ENCODE measurements around the gene GAL3ST3.

The GAL3ST3 gene

GRCh38 chr11:66045177-66045639, 3.8 kb downstream of the GAL3ST3 start:
- Histone ChIP-seq H2BK15ac (replicated peaks; ENCODE audit: low read depth) (no peak overlapping the region), H4K5ac (ENCODE audit: low read length) (no peak overlapping the region), H2BK5ac (ENCODE audit: low read length) (no peak overlapping the region), H3K36me3 (ENCODE audit: control insufficient read depth, insufficient read depth, low read length) (no peaks in the 10 kb centered on the region), H3K27me3 (ENCODE audit: insufficient read depth, low read length, poor library complexity) (no peaks in the 10 kb centered on the region), H3K79me1 (ENCODE audit: low read length) (no peaks in the 10 kb centered on the region), H2AK5ac (ENCODE audit: low read length) (no peak overlapping the region), H3K27ac (ENCODE audit: low read depth, low read length) (no peak overlapping the region), H3K4me3 (ENCODE audit: low read length) (no peak overlapping the region), H3K18ac (ENCODE audit: low read length) (no peak overlapping the region), H3K4me1 (ENCODE audit: control insufficient read depth, low read depth, low read length) (no peaks in the 10 kb centered on the region), H3K79me2 (ENCODE audit: control insufficient read depth, insufficient read depth, low read length) (no peaks in the 10 kb centered on the region), H3K23ac (ENCODE audit: low read length) (no peak overlapping the region), H3K4me2 (ENCODE audit: low read length) (no peak overlapping the region), H3K4ac (ENCODE audit: low read depth, low read length) (no peak overlapping the region), H2BK120ac (ENCODE audit: low read depth, low read length) (no peak overlapping the region), H3K9ac (ENCODE audit: low read length) (no peak overlapping the region), H3K56ac (ENCODE audit: low read length) (no peak overlapping the region), H4K8ac (ENCODE audit: low read depth, low read length) (no peak overlapping the region)
- WGBS (ENCODE audit: extremely low coverage, insufficient coverage, low lambda C conversion rate) = no CpG with 5 or more reads among the region's 11 CpGs
- peak; percentile 91 for DNase-seq

GRCh38 chr11:66044757-66045156, 4.2 kb downstream of the GAL3ST3 start:
- H3K56ac ChIP-seq (ENCODE audit: low read length) = no peak overlapping the region
- H3K27ac ChIP-seq (ENCODE audit: low read depth, low read length) = no peak overlapping the region
- no peak overlapping the region for H3K4ac ChIP-seq (ENCODE audit: low read depth, low read length)
- no peak overlapping the region for H3K23ac ChIP-seq (ENCODE audit: low read length)
- H2BK15ac ChIP-seq (replicated peaks; ENCODE audit: low read depth) = no peak overlapping the region
- no peak overlapping the region for H4K5ac ChIP-seq (ENCODE audit: low read length)
- H3K79me2 ChIP-seq (ENCODE audit: control insufficient read depth, insufficient read depth, low read length) = no peaks in the 10 kb centered on the region
- no peak overlapping the region for H2AK5ac ChIP-seq (ENCODE audit: low read length)
- no peak for DNase-seq
- no peaks in the 10 kb centered on the region for H3K4me1 ChIP-seq (ENCODE audit: control insufficient read depth, low read depth, low read length)
- no peak overlapping the region for H2BK5ac ChIP-seq (ENCODE audit: low read length)
- H3K36me3 ChIP-seq (ENCODE audit: control insufficient read depth, insufficient read depth, low read length) = no peaks in the 10 kb centered on the region
- H3K18ac ChIP-seq (ENCODE audit: low read length) = no peak overlapping the region
- WGBS (ENCODE audit: extremely low coverage, insufficient coverage, low lambda C conversion rate) = no CpG with 5 or more reads among the region's 6 CpGs
- no peaks in the 10 kb centered on the region for H3K79me1 ChIP-seq (ENCODE audit: low read length)
- no peak overlapping the region for H2BK120ac ChIP-seq (ENCODE audit: low read depth, low read length)
- H3K4me2 ChIP-seq (ENCODE audit: low read length) = no peak overlapping the region
- H3K9ac ChIP-seq (ENCODE audit: low read length) = no peak overlapping the region
- no peak overlapping the region for H4K8ac ChIP-seq (ENCODE audit: low read depth, low read length)
- no peak overlapping the region for H3K4me3 ChIP-seq (ENCODE audit: low read length)
- H3K27me3 ChIP-seq (ENCODE audit: insufficient read depth, low read length, poor library complexity) = no peaks in the 10 kb centered on the region

- Histone ChIP-seq H3K79me1 (ENCODE audit: low read length) (no peaks in the 10 kb centered on the region), H2BK15ac (replicated peaks; ENCODE audit: low read depth) (no peak overlapping the region), H3K27me3 (ENCODE audit: insufficient read depth, low read length, poor library complexity) (no peaks in the 10 kb centered on the region), H4K5ac (ENCODE audit: low read length) (no peak overlapping the region), H2BK120ac (ENCODE audit: low read depth, low read length) (no peak overlapping the region), H3K23ac (ENCODE audit: low read length) (no peak overlapping the region), H3K4me3 (ENCODE audit: low read length) (no peak overlapping the region), H3K4ac (ENCODE audit: low read depth, low read length) (no peak overlapping the region), H4K8ac (ENCODE audit: low read depth, low read length) (no peak overlapping the region), H3K4me1 (ENCODE audit: control insufficient read depth, low read depth, low read length) (no peaks in the 10 kb centered on the region), H2BK5ac (ENCODE audit: low read length) (no peak overlapping the region), H3K18ac (ENCODE audit: low read length) (no peak overlapping the region), H3K27ac (ENCODE audit: low read depth, low read length) (no peak overlapping the region), H3K36me3 (ENCODE audit: control insufficient read depth, insufficient read depth, low read length) (no peaks in the 10 kb centered on the region), H3K9ac (ENCODE audit: low read length) (no peak overlapping the region), H3K4me2 (ENCODE audit: low read length) (no peak overlapping the region), H2AK5ac (ENCODE audit: low read length) (no peak overlapping the region), H3K79me2 (ENCODE audit: control insufficient read depth, insufficient read depth, low read length) (no peaks in the 10 kb centered on the region), H3K56ac (ENCODE audit: low read length) (no peak overlapping the region)
- WGBS (ENCODE audit: extremely low coverage, insufficient coverage, low lambda C conversion rate) = no CpG with 5 or more reads among the region's 88 CpGs
- DNase-seq = no peak
Measured at GRCh38 chr11:66042996-66043906, 5.7 kb downstream of the GAL3ST3 start.

DNA sequence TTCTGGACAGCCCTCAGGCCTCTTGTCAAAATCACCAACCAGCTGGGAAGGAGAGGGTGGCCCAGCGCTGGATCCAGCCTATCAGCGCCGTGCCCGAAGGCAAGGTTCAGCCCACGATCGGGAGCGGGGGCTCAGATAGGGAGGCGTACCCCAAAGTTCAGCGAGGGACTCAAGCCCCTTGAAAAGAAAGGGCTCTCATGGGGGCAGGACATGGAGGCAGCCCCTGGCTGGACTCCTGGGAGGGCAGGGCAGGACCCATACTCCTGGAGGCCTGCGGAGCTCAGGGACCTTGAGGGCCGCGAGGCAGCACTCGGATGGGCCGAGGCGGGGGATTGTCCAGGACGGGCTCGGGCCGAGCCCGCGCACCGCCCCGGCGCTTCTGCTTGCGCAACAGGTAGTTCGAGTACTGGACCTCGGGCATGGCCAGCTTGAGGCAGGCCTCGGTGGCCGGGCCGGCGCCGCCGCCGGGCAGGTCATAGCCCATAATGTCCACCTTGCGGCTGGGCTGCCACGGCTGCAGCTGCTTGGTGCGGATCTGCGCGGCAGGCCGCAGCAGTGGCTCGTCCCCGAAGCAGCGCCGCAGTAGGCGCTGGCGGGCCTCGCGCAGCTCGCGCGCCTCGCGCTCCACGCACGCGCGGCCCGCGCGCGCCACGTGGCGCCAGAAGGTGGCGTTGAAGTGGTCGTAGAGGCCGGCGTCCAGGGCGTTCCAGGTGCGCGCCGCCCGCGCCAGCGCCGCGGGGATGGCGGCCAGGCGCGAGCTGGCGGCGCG, 6.5 kb downstream of the GAL3ST3 start:
- H4K5ac ChIP-seq (ENCODE audit: low read length) = no peak overlapping the region
- no peak overlapping the region for H3K4me2 ChIP-seq (ENCODE audit: low read length)
- no peaks in the 10 kb centered on the region for H3K4me1 ChIP-seq (ENCODE audit: control insufficient read depth, low read depth, low read length)
- no peak overlapping the region for H3K4ac ChIP-seq (ENCODE audit: low read depth, low read length)
- H3K9ac ChIP-seq (ENCODE audit: low read length) = no peak overlapping the region
- H3K79me1 ChIP-seq (ENCODE audit: low read length) = no peaks in the 10 kb centered on the region
- H4K8ac ChIP-seq (ENCODE audit: low read depth, low read length) = no peak overlapping the region
- H3K27ac ChIP-seq (ENCODE audit: low read depth, low read length) = no peak overlapping the region
- H2AK5ac ChIP-seq (ENCODE audit: low read length) = no peak overlapping the region
- H2BK15ac ChIP-seq (replicated peaks; ENCODE audit: low read depth) = no peak overlapping the region
- H2BK5ac ChIP-seq (ENCODE audit: low read length) = no peak overlapping the region
- no peak overlapping the region for H3K18ac ChIP-seq (ENCODE audit: low read length)
- no peak overlapping the region for H3K4me3 ChIP-seq (ENCODE audit: low read length)
- H2BK120ac ChIP-seq (ENCODE audit: low read depth, low read length) = no peak overlapping the region
- no peaks in the 10 kb centered on the region for H3K36me3 ChIP-seq (ENCODE audit: control insufficient read depth, insufficient read depth, low read length)
- no peaks in the 10 kb centered on the region for H3K79me2 ChIP-seq (ENCODE audit: control insufficient read depth, insufficient read depth, low read length)
- no peak for DNase-seq
- no peak overlapping the region for H3K23ac ChIP-seq (ENCODE audit: low read length)
- H3K56ac ChIP-seq (ENCODE audit: low read length) = no peak overlapping the region
- no CpG with 5 or more reads among the region's 81 CpGs for WGBS (ENCODE audit: extremely low coverage, insufficient coverage, low lambda C conversion rate)
- H3K27me3 ChIP-seq (ENCODE audit: insufficient read depth, low read length, poor library complexity) = no peaks in the 10 kb centered on the region

- no peak overlapping the region for H3K4me3 ChIP-seq (ENCODE audit: low read length)
- no peak overlapping the region for H3K4me2 ChIP-seq (ENCODE audit: low read length)
- WGBS (ENCODE audit: extremely low coverage, insufficient coverage, low lambda C conversion rate) = no CpG with 5 or more reads among the region's 3 CpGs
- no peaks in the 10 kb centered on the region for H3K4me1 ChIP-seq (ENCODE audit: control insufficient read depth, low read depth, low read length)
- no peak overlapping the region for H4K8ac ChIP-seq (ENCODE audit: low read depth, low read length)
- no peak overlapping the region for H3K56ac ChIP-seq (ENCODE audit: low read length)
- no peak for DNase-seq
- H3K23ac ChIP-seq (ENCODE audit: low read length) = no peak overlapping the region
- no peak overlapping the region for H2BK15ac ChIP-seq (replicated peaks; ENCODE audit: low read depth)
- no peak overlapping the region for H2BK120ac ChIP-seq (ENCODE audit: low read depth, low read length)
- H3K18ac ChIP-seq (ENCODE audit: low read length) = no peak overlapping the region
- no peaks in the 10 kb centered on the region for H3K79me2 ChIP-seq (ENCODE audit: control insufficient read depth, insufficient read depth, low read length)
- no peaks in the 10 kb centered on the region for H3K36me3 ChIP-seq (ENCODE audit: control insufficient read depth, insufficient read depth, low read length)
- no peaks in the 10 kb centered on the region for H3K27me3 ChIP-seq (ENCODE audit: insufficient read depth, low read length, poor library complexity)
- H3K27ac ChIP-seq (ENCODE audit: low read depth, low read length) = no peak overlapping the region
- no peak overlapping the region for H4K5ac ChIP-seq (ENCODE audit: low read length)
- H3K4ac ChIP-seq (ENCODE audit: low read depth, low read length) = no peak overlapping the region
- no peak overlapping the region for H2BK5ac ChIP-seq (ENCODE audit: low read length)
- no peak overlapping the region for H3K9ac ChIP-seq (ENCODE audit: low read length)
- no peaks in the 10 kb centered on the region for H3K79me1 ChIP-seq (ENCODE audit: low read length)
- H2AK5ac ChIP-seq (ENCODE audit: low read length) = no peak overlapping the region
Measured at GRCh38 chr11:66039765-66040164, 9.2 kb downstream of the GAL3ST3 start.
